GDM1 (cell line): ENCODE measurements around the gene FMO2.
"Not testable (repeated sequence)": the region's sequence is repeated elsewhere in the genome, so short reads cannot be mapped to it uniquely, and the experiment has no call there.

Experiments
- DNase-seq: peaks from one replicate; lab custom pipeline; 2025; lab: John Stamatoyannopoulos, UW

The FMO2 gene

GRCh38 chr1:171219346-171220080, 34.4 kb downstream of the FMO2 start:
- DNase-seq = no peak

- DNase-seq = no peak
These were observed 35.0 kb downstream of the FMO2 start for GRCh38 chr1:171220081-171220420.

- no peak for DNase-seq
These were observed 35.5 kb downstream of the FMO2 start for GRCh38 chr1:171220581-171221054.

GRCh38 chr1:171221665-171222591, 36.8 kb downstream of the FMO2 start:
- no peak for DNase-seq

- no peak for DNase-seq
These were observed 37.8 kb downstream of the FMO2 start for GRCh38 chr1:171222936-171223335.

GRCh38 chr1:171224257-171224656, 39.2 kb downstream of the FMO2 start:
- DNase-seq = not testable (repeated sequence)

GRCh38 chr1:171226747-171227370, 41.8 kb downstream of the FMO2 start:
- peak; percentile 12 for DNase-seq

- no peak for DNase-seq
These were observed 46.2 kb downstream of the FMO2 start for GRCh38 chr1:171231326-171231725.

GRCh38 chr1:171233183-171233582, 48.1 kb downstream of the FMO2 start:
- no peak for DNase-seq

- not testable (repeated sequence) for DNase-seq
These were observed 51.1 kb downstream of the FMO2 start for GRCh38 chr1:171236231-171236630.

- no peak for DNase-seq
These were observed 58.8 kb downstream of the FMO2 start for GRCh38 chr1:171243878-171244277.

GRCh38 chr1:171245458-171246064, 60.5 kb downstream of the FMO2 start:
- no peak for DNase-seq

- DNase-seq = no peak
These were observed 62.4 kb downstream of the FMO2 start for GRCh38 chr1:171247501-171247900.

GRCh38 chr1:171248302-171248701, 63.2 kb downstream of the FMO2 start, which contains the start of gene FMO1:
Gene FMO1 (plus strand): TSS chr1:171248494. CDS start chr1:171258088, 9,594 bp downstream.
- no peak for DNase-seq

- no peak for DNase-seq
These were observed 63.7 kb downstream of the FMO2 start for GRCh38 chr1:171248841-171249240.

- no peak for DNase-seq
These were observed 65.2 kb downstream of the FMO2 start for GRCh38 chr1:171250263-171250662.

GRCh38 chr1:171251042-171251951, 66.2 kb downstream of the FMO2 start:
- no peak for DNase-seq

GRCh38 chr1:171251952-171252300, 66.8 kb downstream of the FMO2 start:
- DNase-seq = no peak

GRCh38 chr1:171252482-171252881, 67.4 kb downstream of the FMO2 start:
- no peak for DNase-seq

GRCh38 chr1:171254859-171255258, 69.8 kb downstream of the FMO2 start:
- DNase-seq = no peak
